GM12872 (cell line): ENCODE results near the gene MAST1.

ENCODE experiments used
- TF ChIP-seq, protein P1 (sequence below): IDR thresholded peaks from 3 replicates; pipeline ENCODE4 v1.5.1; 2011; ENCODE audit warnings: low read depth, mild to moderate bottlenecking, low read length, moderate library complexity; ENCODE audit not compliant: insufficient read depth

Gene MAST1

DNA sequence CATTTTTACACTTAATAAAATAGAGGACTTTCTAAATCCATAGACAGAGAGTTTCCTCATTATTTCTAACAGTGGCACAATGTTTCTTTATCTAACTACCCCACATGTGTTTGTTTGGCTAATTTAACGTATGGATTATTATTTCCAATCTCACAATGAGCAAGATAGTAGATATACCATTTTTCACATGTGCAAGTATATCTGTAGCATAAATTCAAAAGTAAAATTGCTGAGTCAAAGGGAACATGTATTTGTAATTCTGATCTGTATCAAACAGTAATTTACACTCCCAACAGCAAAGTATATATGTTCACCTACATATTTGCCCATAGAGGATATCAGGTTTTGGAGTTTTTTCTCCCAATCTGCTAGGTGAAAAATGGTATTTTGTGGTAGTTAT is 18.3 kb downstream of the MAST1 start:
- TF ChIP-seq, protein P1, sequence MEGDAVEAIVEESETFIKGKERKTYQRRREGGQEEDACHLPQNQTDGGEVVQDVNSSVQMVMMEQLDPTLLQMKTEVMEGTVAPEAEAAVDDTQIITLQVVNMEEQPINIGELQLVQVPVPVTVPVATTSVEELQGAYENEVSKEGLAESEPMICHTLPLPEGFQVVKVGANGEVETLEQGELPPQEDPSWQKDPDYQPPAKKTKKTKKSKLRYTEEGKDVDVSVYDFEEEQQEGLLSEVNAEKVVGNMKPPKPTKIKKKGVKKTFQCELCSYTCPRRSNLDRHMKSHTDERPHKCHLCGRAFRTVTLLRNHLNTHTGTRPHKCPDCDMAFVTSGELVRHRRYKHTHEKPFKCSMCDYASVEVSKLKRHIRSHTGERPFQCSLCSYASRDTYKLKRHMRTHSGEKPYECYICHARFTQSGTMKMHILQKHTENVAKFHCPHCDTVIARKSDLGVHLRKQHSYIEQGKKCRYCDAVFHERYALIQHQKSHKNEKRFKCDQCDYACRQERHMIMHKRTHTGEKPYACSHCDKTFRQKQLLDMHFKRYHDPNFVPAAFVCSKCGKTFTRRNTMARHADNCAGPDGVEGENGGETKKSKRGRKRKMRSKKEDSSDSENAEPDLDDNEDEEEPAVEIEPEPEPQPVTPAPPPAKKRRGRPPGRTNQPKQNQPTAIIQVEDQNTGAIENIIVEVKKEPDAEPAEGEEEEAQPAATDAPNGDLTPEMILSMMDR = no peak

DNA sequence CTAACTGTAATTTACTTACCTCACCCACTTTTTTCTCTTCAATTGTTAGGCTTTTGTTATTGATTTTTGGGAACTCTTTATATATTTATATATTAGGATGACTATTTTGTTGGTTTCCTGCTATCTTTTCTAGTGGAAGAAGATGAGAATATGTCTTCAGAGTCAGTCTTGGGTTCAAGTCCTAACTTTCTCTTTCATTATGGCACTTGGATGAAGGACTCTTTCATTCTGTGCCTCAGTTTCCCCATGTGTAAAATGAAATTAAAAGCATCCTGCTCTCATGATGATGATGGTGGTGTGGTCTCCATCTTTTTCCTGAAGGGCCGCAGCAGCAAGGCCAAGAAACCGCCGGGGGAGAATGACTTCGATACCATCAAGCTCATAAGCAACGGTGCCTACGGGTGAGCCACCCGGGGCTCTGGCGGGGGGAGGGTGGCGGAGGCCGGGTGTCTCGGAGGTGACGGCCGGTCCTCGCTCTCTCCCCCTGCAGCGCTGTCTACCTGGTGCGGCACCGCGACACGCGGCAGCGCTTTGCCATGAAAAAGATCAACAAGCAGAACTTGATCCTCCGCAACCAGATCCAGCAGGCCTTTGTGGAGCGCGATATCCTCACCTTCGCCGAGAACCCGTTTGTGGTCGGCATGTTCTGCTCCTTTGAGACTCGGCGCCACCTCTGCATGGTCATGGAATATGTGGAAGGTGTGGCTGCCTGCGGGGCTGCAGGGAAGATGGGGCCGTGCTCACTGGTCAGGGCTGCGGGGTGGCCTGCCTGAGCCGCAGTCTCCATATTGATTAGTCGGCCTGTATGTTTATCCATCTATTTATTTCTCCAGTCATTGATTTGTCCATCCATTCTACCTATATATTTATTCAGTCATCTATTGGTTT is 20.0 kb downstream of the MAST1 start:
- TF ChIP-seq, protein P1 = no peak

DNA sequence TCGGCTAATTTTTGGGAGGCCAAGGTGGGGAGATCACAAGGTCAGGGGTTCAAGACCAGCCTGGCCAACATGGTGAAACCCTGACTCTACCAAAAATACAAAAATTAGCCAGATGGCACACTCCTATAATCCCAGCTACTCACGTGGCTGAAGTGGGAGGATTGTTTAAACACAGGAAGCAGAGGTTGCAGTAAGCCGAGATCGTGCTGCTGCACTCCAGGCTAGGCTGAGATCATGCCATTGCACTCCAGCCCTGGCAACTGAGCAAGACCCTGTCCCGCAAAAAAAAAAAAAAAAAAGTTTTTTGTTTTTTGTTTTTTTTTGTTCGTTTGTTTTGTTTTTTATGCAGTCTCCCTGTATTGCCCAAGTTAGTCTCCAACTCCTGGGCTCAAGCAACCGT is 21.2 kb downstream of the MAST1 start:
- TF ChIP-seq, protein P1 = no peak

DNA sequence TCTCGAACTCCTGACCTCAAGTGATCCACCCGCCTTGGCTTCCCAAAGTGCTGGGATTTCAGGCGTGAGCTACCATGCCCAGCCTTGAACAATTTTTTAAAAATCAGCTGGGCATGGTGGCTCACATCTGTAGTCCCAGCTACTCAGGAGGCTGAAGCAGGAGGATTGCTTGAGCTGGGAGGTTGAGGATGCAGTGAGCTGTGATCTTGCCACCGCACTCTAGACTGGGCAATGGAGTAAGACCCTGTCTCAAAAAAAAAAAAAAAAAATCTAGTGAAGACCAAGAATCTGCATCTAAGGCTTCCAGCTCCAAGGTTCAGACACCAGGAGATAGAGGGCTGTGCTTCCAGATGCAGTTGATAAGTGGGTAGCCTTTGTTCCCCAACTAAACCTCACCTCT is 25.8 kb downstream of the MAST1 start:
- TF ChIP-seq, protein P1 = no peak

DNA sequence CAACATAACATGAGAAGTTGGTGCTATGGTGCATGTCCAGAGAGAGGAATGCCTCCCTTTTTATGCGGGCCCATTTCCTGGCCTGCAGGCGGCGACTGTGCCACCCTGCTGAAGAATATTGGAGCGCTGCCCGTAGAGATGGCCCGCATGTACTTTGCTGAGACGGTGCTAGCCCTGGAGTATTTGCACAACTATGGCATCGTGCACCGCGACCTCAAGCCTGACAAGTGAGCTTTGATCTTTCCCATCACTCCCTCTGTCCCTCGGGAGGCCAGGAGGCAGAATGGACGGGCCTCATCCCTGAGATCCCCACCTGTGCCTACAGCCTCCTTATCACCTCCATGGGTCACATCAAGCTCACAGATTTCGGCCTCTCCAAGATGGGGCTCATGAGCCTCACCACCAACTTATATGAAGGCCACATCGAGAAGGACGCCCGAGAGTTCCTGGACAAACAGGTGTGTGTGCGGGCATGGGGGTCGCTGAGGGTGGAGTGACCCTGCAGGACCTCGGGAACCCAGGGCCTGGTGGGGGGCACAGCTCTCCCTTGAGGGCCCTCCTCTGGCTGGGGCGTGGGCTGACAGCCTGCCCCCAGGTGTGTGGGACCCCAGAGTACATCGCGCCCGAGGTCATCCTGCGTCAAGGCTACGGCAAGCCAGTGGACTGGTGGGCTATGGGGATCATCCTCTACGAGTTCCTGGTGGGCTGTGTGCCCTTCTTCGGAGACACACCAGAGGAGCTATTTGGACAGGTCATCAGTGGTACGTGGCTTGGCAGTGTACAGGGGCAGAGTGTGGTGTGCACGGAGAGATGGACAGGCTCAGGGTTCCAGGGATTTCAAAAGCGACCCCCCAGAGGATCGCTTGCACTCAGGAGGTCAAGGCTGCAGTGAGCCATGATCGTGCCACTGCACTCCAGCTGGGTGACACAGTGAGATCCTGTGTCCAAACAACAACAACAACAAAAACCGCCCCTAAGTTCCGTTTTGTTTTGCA is 26.7 kb downstream of the MAST1 start:
- TF ChIP-seq, protein P1 = no peak

DNA sequence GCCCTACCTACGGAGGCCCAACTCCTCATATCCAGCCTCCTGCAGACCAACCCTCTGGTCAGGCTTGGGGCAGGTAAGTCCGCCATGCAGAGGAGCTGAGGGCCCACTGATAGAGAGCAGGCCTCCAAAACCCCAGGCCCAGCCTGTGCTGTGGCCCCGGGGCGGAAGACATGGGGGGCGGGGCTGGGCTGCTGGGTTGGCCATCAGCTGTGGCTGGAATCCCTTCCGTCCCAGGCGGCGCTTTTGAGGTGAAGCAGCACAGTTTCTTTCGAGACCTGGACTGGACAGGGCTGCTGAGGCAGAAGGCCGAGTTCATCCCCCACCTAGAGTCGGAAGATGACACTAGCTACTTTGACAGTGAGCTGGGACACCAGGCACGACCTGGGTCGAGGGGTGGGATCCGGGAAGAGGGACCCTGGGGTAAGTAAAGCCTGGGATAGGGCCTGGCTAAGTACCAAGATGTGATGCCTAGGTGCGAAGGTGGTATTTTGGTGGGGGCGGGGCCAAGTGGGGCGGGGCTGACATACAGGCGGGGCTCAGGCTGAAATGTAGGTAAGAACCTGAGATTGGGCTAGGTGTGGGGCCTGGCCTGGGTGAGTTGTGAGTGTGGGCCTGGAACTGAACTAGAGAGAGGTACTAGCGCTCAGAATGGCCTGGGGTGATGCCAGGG is 27.6 kb downstream of the MAST1 start:
- TF ChIP-seq, protein P1 = no peak

DNA sequence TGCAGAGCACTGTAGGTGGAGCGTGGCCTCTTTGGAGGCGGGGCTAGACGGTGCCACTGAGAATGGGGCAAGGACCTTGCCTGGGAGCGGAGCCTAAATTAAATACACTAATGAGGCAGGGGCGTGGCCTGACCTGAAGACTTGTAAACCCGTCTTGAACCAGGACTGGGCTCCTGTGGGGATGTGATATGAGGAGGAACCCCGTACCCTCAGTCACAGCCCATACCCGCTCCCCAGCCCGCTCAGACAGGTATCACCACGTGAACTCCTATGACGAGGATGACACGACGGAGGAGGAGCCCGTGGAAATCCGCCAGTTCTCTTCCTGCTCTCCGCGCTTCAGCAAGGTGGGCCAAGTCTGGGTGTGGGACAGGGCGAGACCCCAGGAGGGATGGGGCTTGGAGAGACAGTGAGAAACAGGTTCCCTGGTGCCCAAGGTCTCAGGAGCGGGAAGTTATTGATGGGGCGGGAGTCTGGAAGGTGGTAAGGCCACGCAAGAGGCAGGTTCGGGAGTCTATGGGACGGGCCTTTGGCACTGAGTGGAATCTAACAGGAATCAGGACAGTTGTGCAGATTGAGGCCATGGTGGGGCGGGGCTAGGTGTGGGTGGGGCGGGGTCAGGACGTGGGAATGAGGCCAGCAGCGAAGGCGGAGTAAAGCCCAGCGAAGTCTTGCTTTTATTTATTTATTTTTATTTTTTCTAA is 28.3 kb downstream of the MAST1 start:
- TF ChIP-seq, protein P1 = no peak
